Measurements from ENCODE around the gene MYH16. TPM values are rescaled to one million over a fixed set of nuclear protein-coding genes. Genes with fewer than 3 reads are reported as not detected.
A peak's percentile ranks its signal among the peaks of the same experiment; 100 is the strongest.
"Not testable (repeated sequence)": the region's sequence is repeated elsewhere in the genome, so short reads cannot be mapped to it uniquely, and the experiment has no call there.

Gene MYH16
- total and polyA plus RNA-seq, 9 of the 15 experiments (the other 6 are each of a cell fraction or from before 2014, with no cell fraction given) = 0.09 TPM; not detected in 8

DNA sequence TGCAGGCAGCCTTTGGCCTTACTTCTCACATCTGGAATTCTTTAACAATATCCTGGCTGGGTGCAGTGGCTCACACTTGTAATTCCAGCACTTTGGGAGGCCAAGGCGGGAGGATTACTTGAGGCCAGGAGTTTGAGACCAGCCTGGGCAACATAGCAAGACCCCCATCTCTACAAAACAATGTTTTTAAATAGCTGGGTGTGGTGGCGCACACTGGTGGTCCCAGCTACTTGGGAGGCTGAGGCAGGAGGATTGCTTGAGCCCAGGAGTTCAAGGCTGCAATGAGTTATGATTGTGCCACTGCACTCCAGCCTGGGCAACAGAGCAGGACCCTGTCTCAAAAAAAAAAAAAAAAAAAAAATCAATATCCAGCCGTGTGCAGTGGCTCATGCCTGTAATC is 17.5 kb downstream of the MYH16 start:
- BruUV-seq (replicated peaks); DNase-seq (ENCODE audit: extremely low read depth in 1 of 4, low spot score in 3 of 4); H3K9me3 ChIP-seq (replicated peaks; ENCODE audit: control insufficient read depth, insufficient read depth, low read depth, low read length); CTCF ChIA-PET (ENCODE audit: low intra/inter-chr PET ratio); ATAC-seq; H2AFZ ChIP-seq (ENCODE audit: low read depth, low read length); H3K9me1 ChIP-seq (ENCODE audit: control insufficient read depth, insufficient read depth, low read length); H3K27ac ChIP-seq (ENCODE audit: extremely low read depth, low read depth, low read length); in situ Hi-C loops (cut with MboI); H3K36me3 ChIP-seq (ENCODE audit: control insufficient read depth, insufficient read depth, low read length); H3K79me2 ChIP-seq (ENCODE audit: control insufficient read depth, insufficient read depth, low read length); H3K4me2 ChIP-seq (ENCODE audit: insufficient read depth, low read length); H3K4me3 ChIP-seq; intact Hi-C loops (cut with micrococcal nuclease); H3K9ac ChIP-seq (ENCODE audit: insufficient read depth in 1 of 2, low read depth in 2 of 2, low read length in 2 of 2); H4K20me1 ChIP-seq (replicated peaks; ENCODE audit: control insufficient read depth, insufficient read depth, low read length); H3K4me1 ChIP-seq (replicated peaks in 1 of 2; ENCODE audit: control insufficient read depth in 2 of 2, insufficient read depth in 2 of 2, low read length in 2 of 2); FAIRE-seq: not testable (repeated sequence)
- peak; percentile 53; the same call in 1 of the 2 replicates for TF ChIP-seq ZNF121 (CRISPR knock-in tag; conservative IDR thresholded peaks at IDR 0.05)
- POLR2A ChIA-PET = interaction anchor here (0.6 kb wide), 1 partner anchor 23 kb away, joined by 4 read pairs; no protein-coding TSS in a partner anchor
- peaks cover 24 to 42% of the 10 kb centered on the region in 2 experiments for H3K27me3 ChIP-seq (ENCODE audit: control insufficient read depth in 2 of 2, insufficient read depth in 2 of 2, low read length in 2 of 2)
- 5% methylated on average over 3 of the region's 3 CpGs for WGBS (ENCODE audit: insufficient coverage, low coverage, missing lambda C conversion rate)

DNA sequence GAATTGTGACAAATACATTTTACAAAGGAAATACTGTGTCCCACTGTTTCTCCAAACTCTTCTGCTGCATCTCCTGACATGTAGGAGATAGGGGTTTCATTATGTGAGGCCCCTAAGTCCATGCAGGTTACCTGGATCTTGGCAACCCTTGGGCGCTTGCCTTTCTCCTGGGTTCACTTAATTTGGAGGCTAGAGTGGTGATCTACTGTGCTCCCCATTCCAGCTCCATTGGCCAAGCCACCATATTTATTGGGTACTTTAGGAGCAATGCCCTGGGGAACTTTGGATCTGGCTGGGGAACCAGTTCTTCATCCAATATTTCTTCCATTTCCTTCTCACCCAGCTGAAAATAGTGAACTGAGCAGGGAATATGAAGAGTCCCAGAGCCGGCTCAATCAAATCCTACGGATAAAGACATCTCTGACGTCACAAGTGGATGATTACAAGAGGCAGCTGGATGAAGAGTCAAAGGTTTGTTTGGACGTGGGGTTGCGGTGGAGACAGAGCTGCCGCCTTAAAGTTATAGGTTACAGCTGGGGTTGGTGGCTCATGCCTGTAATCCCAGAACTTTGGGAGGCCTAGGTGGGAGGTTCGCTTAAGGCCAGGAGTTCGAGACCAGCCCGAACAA is 18.5 kb downstream of the MYH16 start:
- intact Hi-C loops (cut with micrococcal nuclease) = no loop called here
- Histone ChIP-seq H3K9me1 (ENCODE audit: control insufficient read depth, insufficient read depth, low read length) (no peaks in the 10 kb centered on the region), H2AFZ (ENCODE audit: low read depth, low read length) (no peak overlapping the region), H3K4me3 (no peak overlapping the region), H3K4me2 (ENCODE audit: insufficient read depth, low read length) (no peak overlapping the region), H3K27ac (ENCODE audit: extremely low read depth, low read depth, low read length) (no peak overlapping the region), H3K79me2 (ENCODE audit: control insufficient read depth, insufficient read depth, low read length) (no peaks in the 10 kb centered on the region), H4K20me1 (replicated peaks; ENCODE audit: control insufficient read depth, insufficient read depth, low read length) (0 out of 2 replicates have a peak, but pooled peaks cover 4% of the 10 kb centered on the region), H3K4me1 (replicated peaks in 1 of 2; ENCODE audit: control insufficient read depth in 2 of 2, insufficient read depth in 2 of 2, low read length in 2 of 2) (peaks cover 0 to 7% of the 10 kb centered on the region in 2 experiments; a peak in 2 of 5 replicates), H3K9ac (ENCODE audit: insufficient read depth in 1 of 2, low read depth in 2 of 2, low read length in 2 of 2) (no peak overlapping the region), H3K27me3 (ENCODE audit: control insufficient read depth in 2 of 2, insufficient read depth in 2 of 2, low read length in 2 of 2) (peaks cover 21 to 32% of the 10 kb centered on the region in 2 experiments), H3K9me3 (replicated peaks; ENCODE audit: control insufficient read depth, insufficient read depth, low read depth, low read length) (no peaks in the 10 kb centered on the region), H3K36me3 (ENCODE audit: control insufficient read depth, insufficient read depth, low read length) (no peaks in the 10 kb centered on the region)
- no TSS peak for BruUV-seq (replicated peaks)
- POLR2A ChIA-PET = interaction anchor here (0.7 to 1.6 kb wide), 4 partner anchors 8 to 218 kb away, joined by 3 to 8 read pairs (median 6); no protein-coding TSS in a partner anchor
- 12% methylated on average over 10 of the region's 10 CpGs for WGBS (ENCODE audit: insufficient coverage, low coverage, missing lambda C conversion rate)
- no peak for FAIRE-seq
- ATAC-seq = no peak
- in situ Hi-C loops (cut with MboI) = no loop called here
- CTCF ChIA-PET (ENCODE audit: low intra/inter-chr PET ratio) = no interaction called here
- DNase-seq (ENCODE audit: extremely low read depth in 1 of 4, low spot score in 3 of 4) = no peak
- no peak for TF ChIP-seq ZNF695 (CRISPR knock-in tag; IDR thresholded peaks at IDR 0.05)
- no peak for TF ChIP-seq ZFP1 (CRISPR knock-in tag; IDR thresholded peaks at IDR 0.05)
- TF ChIP-seq, protein P1, sequence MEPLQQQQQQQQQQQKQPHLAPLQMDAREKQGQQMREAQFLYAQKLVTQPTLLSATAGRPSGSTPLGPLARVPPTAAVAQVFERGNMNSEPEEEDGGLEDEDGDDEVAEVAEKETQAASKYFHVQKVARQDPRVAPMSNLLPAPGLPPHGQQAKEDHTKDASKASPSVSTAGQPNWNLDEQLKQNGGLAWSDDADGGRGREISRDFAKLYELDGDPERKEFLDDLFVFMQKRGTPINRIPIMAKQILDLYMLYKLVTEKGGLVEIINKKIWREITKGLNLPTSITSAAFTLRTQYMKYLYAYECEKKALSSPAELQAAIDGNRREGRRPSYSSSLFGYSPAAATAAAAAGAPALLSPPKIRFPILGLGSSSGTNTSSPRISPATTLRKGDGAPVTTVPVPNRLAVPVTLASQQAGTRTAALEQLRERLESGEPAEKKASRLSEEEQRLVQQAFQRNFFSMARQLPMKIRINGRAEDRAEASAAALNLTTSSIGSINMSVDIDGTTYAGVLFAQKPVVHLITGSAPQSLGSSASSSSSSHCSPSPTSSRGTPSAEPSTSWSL (CRISPR knock-in tag; IDR thresholded peaks at IDR 0.05; ENCODE audit: borderline replicate concordance) = no peak
- TF ChIP-seq ATF1 (CRISPR knock-in tag; IDR thresholded peaks at IDR 0.05) = no peak
- TF ChIP-seq ATF1 (tag; IDR thresholded peaks at IDR 0.05) = peak; percentile 56
- no peak for TF ChIP-seq TEAD2 (tag; IDR thresholded peaks at IDR 0.05)
- TF ChIP-seq ZNF316 (IDR thresholded peaks at IDR 0.05) = no peak
- TF ChIP-seq BRF1 (IDR thresholded peaks at IDR 0.05; ENCODE audit: borderline replicate concordance, extremely low read depth, insufficient read length) = no peak
- TF ChIP-seq CREM (IDR thresholded peaks at IDR 0.05; ENCODE audit: low read depth) = 0 out of 2 replicates have a peak, but pooled peaks have one; percentile 8
- no peak for TF ChIP-seq SPI1 (IDR thresholded peaks at IDR 0.05; ENCODE audit: borderline replicate concordance, low read depth, low read length)
- TF ChIP-seq SAFB2 (IDR thresholded peaks at IDR 0.05; ENCODE audit: borderline replicate concordance, low read depth, low read length, severe bottlenecking) = no peak
- no peak for TF ChIP-seq CREB1 (IDR thresholded peaks at IDR 0.05)
- 0 out of 2 replicates have a peak, but pooled peaks have one; percentile 19 for TF ChIP-seq CREB1 (CRISPR knock-in tag; IDR thresholded peaks at IDR 0.05)
- TF ChIP-seq ZNF263 (CRISPR knock-in tag; IDR thresholded peaks at IDR 0.05; ENCODE audit: borderline replicate concordance) = peak; percentile 71

All from K562 (cell line).